ENCODE measurements around the gene LRIT3. TPM values are rescaled to one million over a fixed set of nuclear protein-coding genes. Genes with fewer than 3 reads are reported as not detected.
A peak's percentile ranks its signal among the peaks of the same experiment; 100 is the strongest.

LRIT3 gene
- total RNA-seq, 1 experiment from 2014 or later, result not detected

DNA sequence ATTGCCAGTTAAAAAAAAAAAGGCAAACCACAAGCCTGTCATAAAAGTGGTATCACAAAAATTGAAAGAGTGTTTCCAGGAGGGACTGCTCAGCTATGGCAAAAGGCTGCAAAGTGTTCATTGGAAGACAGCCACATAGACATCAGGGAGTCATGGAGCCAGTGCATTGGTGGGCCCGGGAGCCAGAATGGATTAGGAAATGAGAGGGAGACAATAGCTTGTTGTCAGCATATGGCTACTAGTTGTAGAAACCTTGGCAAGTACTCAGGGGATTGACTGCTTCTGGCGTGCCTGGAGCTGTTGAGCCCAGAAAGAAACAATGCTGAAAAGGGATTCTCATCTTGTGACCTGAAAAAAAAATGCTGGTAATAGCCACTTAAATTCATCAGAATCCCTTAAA is 27.3 kb upstream of the LRIT3 start:
- H3K36me3 ChIP-seq (ENCODE audit: low read depth), result peaks cover 13% of the 10 kb centered on the region
- no TSS peak for BruUV-seq (replicated peaks)
- no peak overlapping the region for H2AFZ ChIP-seq
- CTCF ChIA-PET, result no interaction called here
- no peak overlapping the region for H3K4me3 ChIP-seq
- no peaks in the 10 kb centered on the region for H3K27me3 ChIP-seq (ENCODE audit: insufficient read depth, low read depth)
- POLR2A ChIA-PET (ENCODE audit: unreplicated experiment), result no interaction called here
- intact Hi-C loops (cut with micrococcal nuclease; ENCODE audit: unreplicated experiment), result no loop called here
- H3K4me2 ChIP-seq, result no peak overlapping the region
- no peaks in the 10 kb centered on the region for H4K20me1 ChIP-seq (ENCODE audit: insufficient read depth)
- peaks cover 12% of the 10 kb centered on the region for H3K4me1 ChIP-seq (replicated peaks; ENCODE audit: insufficient read depth)
- H3K27ac ChIP-seq, result no peak overlapping the region
- H3K9me2 ChIP-seq (ENCODE audit: insufficient read depth), result no peaks in the 10 kb centered on the region
- peaks cover 45% of the 10 kb centered on the region for H3K79me2 ChIP-seq (ENCODE audit: low read depth)
- no peak for TF ChIP-seq EZH2 (IDR thresholded peaks at IDR 0.05; ENCODE audit: low read depth)
- TF ChIP-seq, protein P1, sequence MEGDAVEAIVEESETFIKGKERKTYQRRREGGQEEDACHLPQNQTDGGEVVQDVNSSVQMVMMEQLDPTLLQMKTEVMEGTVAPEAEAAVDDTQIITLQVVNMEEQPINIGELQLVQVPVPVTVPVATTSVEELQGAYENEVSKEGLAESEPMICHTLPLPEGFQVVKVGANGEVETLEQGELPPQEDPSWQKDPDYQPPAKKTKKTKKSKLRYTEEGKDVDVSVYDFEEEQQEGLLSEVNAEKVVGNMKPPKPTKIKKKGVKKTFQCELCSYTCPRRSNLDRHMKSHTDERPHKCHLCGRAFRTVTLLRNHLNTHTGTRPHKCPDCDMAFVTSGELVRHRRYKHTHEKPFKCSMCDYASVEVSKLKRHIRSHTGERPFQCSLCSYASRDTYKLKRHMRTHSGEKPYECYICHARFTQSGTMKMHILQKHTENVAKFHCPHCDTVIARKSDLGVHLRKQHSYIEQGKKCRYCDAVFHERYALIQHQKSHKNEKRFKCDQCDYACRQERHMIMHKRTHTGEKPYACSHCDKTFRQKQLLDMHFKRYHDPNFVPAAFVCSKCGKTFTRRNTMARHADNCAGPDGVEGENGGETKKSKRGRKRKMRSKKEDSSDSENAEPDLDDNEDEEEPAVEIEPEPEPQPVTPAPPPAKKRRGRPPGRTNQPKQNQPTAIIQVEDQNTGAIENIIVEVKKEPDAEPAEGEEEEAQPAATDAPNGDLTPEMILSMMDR (conservative IDR thresholded peaks at IDR 0.05), result no peak
- no peak for DNase-seq
- H3F3A ChIP-seq (ENCODE audit: insufficient read depth, low read depth), result peaks cover 11% of the 10 kb centered on the region; the same call in 1 of the 2 replicates
- H3K9me3 ChIP-seq (ENCODE audit: insufficient read depth, low read depth), result no peaks in the 10 kb centered on the region

GRCh38 chr4:109821185-109821584 is 26.7 kb upstream of the LRIT3 start:
- 0 out of 2 replicates have a peak, but pooled peaks cover 9% of the 10 kb centered on the region for H3F3A ChIP-seq (ENCODE audit: insufficient read depth, low read depth)
- ChIA-PET CTCF (no interaction called here), POLR2A (ENCODE audit: unreplicated experiment) (no interaction called here)
- H3K27ac ChIP-seq, result no peak overlapping the region
- H3K4me1 ChIP-seq (replicated peaks; ENCODE audit: insufficient read depth), result peaks cover 12% of the 10 kb centered on the region
- TF ChIP-seq EZH2 (IDR thresholded peaks at IDR 0.05; ENCODE audit: low read depth), result no peak
- TF ChIP-seq, protein P1 (conservative IDR thresholded peaks at IDR 0.05), result no peak
- H3K9me2 ChIP-seq (ENCODE audit: insufficient read depth), result no peaks in the 10 kb centered on the region
- no peak overlapping the region for H3K4me3 ChIP-seq
- peaks cover 39% of the 10 kb centered on the region for H3K79me2 ChIP-seq (ENCODE audit: low read depth)
- peaks cover 13% of the 10 kb centered on the region for H3K36me3 ChIP-seq (ENCODE audit: low read depth)
- H4K20me1 ChIP-seq (ENCODE audit: insufficient read depth), result no peaks in the 10 kb centered on the region
- intact Hi-C loops (cut with micrococcal nuclease; ENCODE audit: unreplicated experiment), result no loop called here
- no TSS peak for BruUV-seq (replicated peaks)
- no peak overlapping the region for H2AFZ ChIP-seq
- DNase-seq, result no peak
- H3K27me3 ChIP-seq (ENCODE audit: insufficient read depth, low read depth), result no peaks in the 10 kb centered on the region
- no peaks in the 10 kb centered on the region for H3K9me3 ChIP-seq (ENCODE audit: insufficient read depth, low read depth)
- H3K4me2 ChIP-seq, result no peak overlapping the region

- H3K36me3 ChIP-seq (ENCODE audit: low read depth), result peaks cover 4% of the 10 kb centered on the region; the same call in 1 of the 2 replicates
- BruUV-seq (replicated peaks), result no TSS peak
Measured at GRCh38 chr4:109826719-109827118, 21.2 kb upstream of the LRIT3 start.

More at GRCh38 chr4:109826719-109827118, 21.2 kb upstream of the LRIT3 start:
- intact Hi-C loops (cut with micrococcal nuclease; ENCODE audit: unreplicated experiment), result loop anchor here (1.0 to 5.0 kb wide), 2 partner anchors 96 to 399 kb away; no protein-coding TSS in a partner anchor
- Histone ChIP-seq H3K79me2 (ENCODE audit: low read depth) (no peaks in the 10 kb centered on the region), H3K27ac (no peak overlapping the region), H3K9me3 (ENCODE audit: insufficient read depth, low read depth) (no peaks in the 10 kb centered on the region), H3F3A (ENCODE audit: insufficient read depth, low read depth) (0 out of 2 replicates have a peak, but pooled peaks cover 9% of the 10 kb centered on the region), H2AFZ (no peak overlapping the region), H3K4me2 (no peak overlapping the region), H3K27me3 (ENCODE audit: insufficient read depth, low read depth) (no peaks in the 10 kb centered on the region), H3K9me2 (ENCODE audit: insufficient read depth) (no peaks in the 10 kb centered on the region), H3K4me3 (no peak overlapping the region), H3K4me1 (replicated peaks; ENCODE audit: insufficient read depth) (no peaks in the 10 kb centered on the region), H4K20me1 (ENCODE audit: insufficient read depth) (no peaks in the 10 kb centered on the region)
- ChIA-PET POLR2A (ENCODE audit: unreplicated experiment) (no interaction called here), CTCF (no interaction called here)
- TF ChIP-seq, protein P1 (conservative IDR thresholded peaks at IDR 0.05), result peak; percentile 66
- TF ChIP-seq EZH2 (IDR thresholded peaks at IDR 0.05; ENCODE audit: low read depth), result no peak
- no peak for DNase-seq

All from PC-9 (cell line).